Measurements from ENCODE around the gene CLDN15.

DNA sequence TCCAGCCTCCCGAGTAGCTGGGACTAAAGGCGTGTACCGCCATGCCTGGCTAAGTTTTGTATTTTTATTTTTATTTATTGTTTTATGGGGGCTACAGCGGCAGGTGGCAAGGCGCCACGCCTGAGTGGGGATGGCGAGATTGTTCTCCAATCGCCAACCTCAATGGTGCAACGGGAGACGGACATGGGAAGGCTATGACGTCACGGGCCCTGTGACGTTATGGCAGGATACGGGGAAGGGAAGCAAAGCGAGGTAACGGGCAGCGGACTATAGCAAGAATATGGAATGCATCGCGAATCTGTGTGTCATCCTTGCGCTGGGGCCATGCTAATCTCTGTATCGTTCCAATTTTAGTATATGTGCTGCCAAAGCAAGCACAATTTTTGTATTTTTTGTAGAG lies 32.1 kb upstream of the CLDN15 start:
- TF ChIP-seq CTCF (IDR thresholded peaks at IDR 0.05) (no peak), POLR2A (IDR thresholded peaks at IDR 0.05) (no peak), POLR2AphosphoS5 (IDR thresholded peaks at IDR 0.05) (no peak)

All from stomach (tissue), 4 donors.